AG04450 (cell line): ENCODE results near the gene SLC6A9. TPM values are rescaled to one million over a fixed set of nuclear protein-coding genes. Genes with fewer than 3 reads are reported as not detected.

Source experiments
- CTCF ChIA-PET: fragments of 300-600, 350-600 bp; formaldehyde crosslinking; extraction: SDS; loops from one replicate; lab custom pipeline; 2022; ENCODE audit warnings: antibody characterized with exemption, inconsistent platforms; lab: Charles Lee
- POLR2A ChIA-PET: fragments of 350-600 bp; formaldehyde crosslinking; extraction: SDS; loops from one replicate; lab custom pipeline; 2021; ENCODE audit warnings: antibody characterized with exemption, inconsistent platforms; lab: Yijun Ruan, JAX
- DNase-seq: peaks from one replicate; pipeline ENCODE4 v3.0.0-alpha.2; 2011; ENCODE audit warnings: low read depth, low spot score
- H3K27ac ChIP-seq: one replicate; pipeline ENCODE4 v1.5.1; 2012; ENCODE audit warnings: low read depth, low read length, control low read depth
- H3K27me3 ChIP-seq: one replicate; pipeline ENCODE4 v1.6.0; 2012; ENCODE audit warnings: low read length; ENCODE audit not compliant: control insufficient read depth, insufficient read depth
- H3K4me3 ChIP-seq: 2 replicates; pipeline ENCODE4 v1.5.1; 2011; ENCODE audit warnings: mild to moderate bottlenecking, low read depth, low read length, control low read depth
- H3K9me3 ChIP-seq: 2 replicates; pipeline ENCODE4 v1.5.1; 2012; ENCODE audit warnings: low read length; ENCODE audit not compliant: control insufficient read depth, insufficient read depth
- CTCF ChIP-seq: IDR thresholded peaks from 2 replicates; pipeline ENCODE4 v1.5.1; 2011; ENCODE audit warnings: low read depth, low read length, control low read depth, inconsistent platforms
- polyA plus RNA-seq: library from polyadenylated mRNA; depleted of rRNA; stranded (reverse); fragments of >200 nt; gene quantifications from 2 replicates; pipeline ENCODE4 v1.2.3, GENCODE V29; 2011

Gene SLC6A9
- polyA plus RNA-seq, 1 experiment: 16.3 TPM

DNA sequence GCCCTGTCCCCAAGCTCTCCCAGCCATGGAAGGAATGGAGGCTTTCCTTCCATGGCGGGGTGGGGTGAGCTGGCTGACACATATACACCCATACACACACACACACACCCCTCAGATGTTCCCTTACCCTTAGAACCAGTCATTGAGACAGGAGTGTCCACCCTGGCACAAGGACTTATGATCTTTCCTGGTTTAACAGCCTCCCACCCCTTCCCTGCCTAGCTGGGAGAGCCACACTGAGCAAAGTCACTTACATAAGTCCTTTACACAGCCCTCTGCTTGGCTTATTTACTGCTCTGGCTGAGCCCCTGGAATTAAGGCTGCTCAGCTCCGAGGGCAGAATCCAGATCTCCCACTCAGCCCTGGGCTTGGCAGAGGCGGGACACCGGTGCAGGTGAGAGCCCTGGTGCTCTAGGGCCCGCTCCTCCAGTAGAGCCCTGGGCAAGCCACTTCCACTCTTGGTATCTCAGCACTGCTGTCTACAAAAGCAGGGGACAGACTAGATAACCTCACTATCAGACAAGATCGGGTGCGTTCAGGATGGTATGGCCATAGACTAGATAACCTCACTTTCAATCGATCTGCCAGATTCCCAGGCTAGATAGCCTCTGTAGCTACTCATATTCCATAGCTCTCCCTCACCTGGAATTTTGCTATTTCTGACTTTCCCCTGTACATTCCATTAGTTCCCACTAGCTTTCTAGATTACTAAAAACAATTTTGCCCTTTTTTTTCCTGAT, 16.7 kb downstream of the SLC6A9 start:
- Histone ChIP-seq H3K9me3 (no peaks in the 10 kb centered on the region; the same call in 1 of the 2 replicates), H3K4me3 (no peak overlapping the region), H3K27me3 (no peaks in the 10 kb centered on the region), H3K27ac (no peak overlapping the region)
- DNase-seq: no peak
- POLR2A ChIA-PET: no interaction called here
- CTCF ChIA-PET: interaction anchor here (0.7 to 10.7 kb wide), 5 partner anchors 9 to 203 kb away, joined by 3 to 78 read pairs (median 6); no protein-coding TSS in a partner anchor
- TF ChIP-seq CTCF: no peak

DNA sequence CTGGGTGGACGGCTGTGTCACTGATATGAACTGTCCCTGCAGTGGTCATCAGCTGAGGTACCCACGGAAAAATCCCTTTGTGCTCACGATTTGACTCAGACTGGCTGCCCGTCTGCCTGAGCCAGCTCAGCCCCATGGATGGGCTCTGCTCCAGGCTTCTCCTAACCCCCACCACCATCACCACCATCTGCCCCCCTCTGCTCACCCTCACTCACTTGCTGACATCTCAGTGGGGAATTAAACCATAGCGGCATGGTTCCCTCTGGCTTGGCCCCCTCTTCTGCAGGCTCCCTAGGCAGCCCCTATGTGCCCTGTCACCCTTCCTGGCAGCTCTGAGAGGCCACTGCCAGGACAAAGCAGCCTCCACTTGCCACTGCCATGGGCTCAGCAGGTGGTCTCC, 17.3 kb downstream of the SLC6A9 start:
- no peaks in the 10 kb centered on the region for H3K27me3 ChIP-seq
- no peaks in the 10 kb centered on the region for H3K9me3 ChIP-seq
- no peak for TF ChIP-seq CTCF
- POLR2A ChIA-PET: no interaction called here
- no peak overlapping the region for H3K27ac ChIP-seq
- no peak for DNase-seq
- no peak overlapping the region for H3K4me3 ChIP-seq
- CTCF ChIA-PET: interaction anchor here (1.2 to 2.0 kb wide), 4 partner anchors 9 to 34 kb away, joined by 3 to 9 read pairs (median 5); no protein-coding TSS in a partner anchor

GRCh38 chr1:44012941-44013609, 18.2 kb downstream of the SLC6A9 start:
- no peaks in the 10 kb centered on the region for H3K27me3 ChIP-seq
- no peaks in the 10 kb centered on the region for H3K9me3 ChIP-seq
- POLR2A ChIA-PET: no interaction called here
- CTCF ChIA-PET: interaction anchor here (1.2 to 1.5 kb wide), 2 partner anchors 8 to 23 kb away, joined by 4 to 9 read pairs; no protein-coding TSS in a partner anchor
- TF ChIP-seq CTCF: no peak
- no peak overlapping the region for H3K27ac ChIP-seq
- no peak for DNase-seq
- no peak overlapping the region for H3K4me3 ChIP-seq

DNA sequence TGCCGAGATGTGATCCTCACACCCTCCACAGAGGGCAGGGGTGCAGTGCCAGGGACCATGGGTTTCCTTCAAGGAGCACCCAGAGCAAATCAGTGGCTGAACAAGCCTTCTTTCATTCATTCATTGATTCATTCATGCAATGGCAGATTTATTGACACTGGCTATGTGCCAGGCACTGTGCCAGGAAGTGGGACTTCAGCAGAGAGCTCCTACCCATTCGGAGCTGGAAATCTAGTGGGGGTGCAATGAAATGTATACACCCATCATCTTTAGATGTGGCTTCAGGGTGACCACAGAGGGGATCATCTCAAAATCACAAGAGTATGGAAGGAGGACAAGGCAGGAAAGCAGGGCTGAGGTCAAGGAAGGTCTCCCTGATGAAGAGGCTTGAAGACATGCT, 18.9 kb downstream of the SLC6A9 start:
- POLR2A ChIA-PET: no interaction called here
- no peak for TF ChIP-seq CTCF

DNA sequence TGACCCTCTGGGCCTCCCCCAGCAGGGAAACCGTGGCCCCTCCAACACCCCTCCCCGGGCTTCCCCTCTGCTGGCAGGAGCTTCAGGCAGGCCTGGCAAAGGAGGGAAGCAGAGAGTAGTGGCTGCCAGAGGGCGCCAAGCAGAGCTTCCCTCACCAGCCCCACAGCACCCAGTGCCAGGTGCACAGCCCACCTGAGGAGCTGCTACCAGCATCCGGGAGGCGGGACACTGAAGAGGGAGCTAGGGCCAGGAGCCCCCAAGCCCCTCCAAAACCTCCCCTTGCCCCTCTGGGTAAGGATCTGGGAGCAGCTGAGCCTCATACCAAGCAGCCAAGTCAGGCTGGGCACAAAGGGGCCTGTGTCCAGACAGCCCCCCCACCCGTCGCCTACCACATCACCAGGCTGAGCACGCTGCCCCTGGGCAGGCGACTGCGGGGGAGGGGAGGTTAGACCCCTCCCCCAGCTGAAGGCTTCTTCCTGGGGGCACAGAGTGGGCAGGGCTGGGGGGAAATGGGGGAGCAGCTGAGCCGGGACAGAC, 20.3 kb downstream of the SLC6A9 start:
- H3K27ac ChIP-seq: no peak overlapping the region
- H3K4me3 ChIP-seq: no peak overlapping the region
- TF ChIP-seq CTCF: no peak
- ChIA-PET CTCF (interaction anchor here (0.7 to 1.6 kb wide), 3 partner anchors 10 to 37 kb away, joined by 3 read pairs; no protein-coding TSS in a partner anchor), POLR2A (no interaction called here)
- H3K9me3 ChIP-seq: no peaks in the 10 kb centered on the region
- DNase-seq: no peak
- H3K27me3 ChIP-seq: no peaks in the 10 kb centered on the region

More for the DNA sequence above, 18.9 kb downstream of the SLC6A9 start:
- CTCF ChIA-PET: interaction anchor here (1.6 kb wide), 1 partner anchor 35 kb away, joined by 3 read pairs; no protein-coding TSS in a partner anchor
- no peak for DNase-seq
- Histone ChIP-seq H3K4me3 (no peak overlapping the region), H3K27ac (no peak overlapping the region), H3K27me3 (no peaks in the 10 kb centered on the region), H3K9me3 (no peaks in the 10 kb centered on the region)
